ENCODE data around the gene CLEC1B. TPM values are rescaled to one million over a fixed set of nuclear protein-coding genes. Genes with fewer than 3 reads are reported as not detected.

The CLEC1B gene
- total and polyA plus RNA-seq, 2 donors (not counting 3 experiments of a cell fraction or from before 2014, with no cell fraction given), result not detected

GRCh38 chr12:10027721-10028120, 28.8 kb upstream of the CLEC1B start:
- ChIA-PET POLR2A (no interaction called here), CTCF (interaction anchor here (1.0 to 1.4 kb wide), 2 partner anchors 10 to 277 kb away, joined by 3 to 6 read pairs; no protein-coding TSS in a partner anchor)
- Histone ChIP-seq H3K4me3 (replicated peaks in 1 of 3; ENCODE audit: insufficient read depth in 1 of 3, low read depth in 1 of 3, low read length in 3 of 3) (no peak overlapping the region), H3K4me1 (ENCODE audit: control insufficient read depth, extremely low read depth, insufficient read depth, low read length) (peaks cover 23% of the 10 kb centered on the region), H3K27me3 (ENCODE audit: control insufficient read depth in 2 of 2, insufficient read depth in 2 of 2, low read length in 2 of 2) (no peaks in the 10 kb centered on the region), H3K27ac (ENCODE audit: insufficient read depth, low read depth, low read length) (peak overlapping the region; percentile 20), H2AFZ (ENCODE audit: low read depth, low read length) (peak overlapping the region; percentile 86), H3K9ac (replicated peaks; ENCODE audit: extremely low read depth, insufficient read depth, low read length) (no peak overlapping the region), H3K79me2 (ENCODE audit: control insufficient read depth, insufficient read depth, low read length) (no peaks in the 10 kb centered on the region), H3K4me2 (ENCODE audit: insufficient read depth, low read length) (no peak overlapping the region), H3K9me3 (replicated peaks; ENCODE audit: control insufficient read depth, insufficient read depth, low read length) (no peaks in the 10 kb centered on the region), H4K20me1 (replicated peaks; ENCODE audit: control insufficient read depth, extremely low read depth, insufficient read depth, low read length) (no peaks in the 10 kb centered on the region), H3K9me1 (replicated peaks; ENCODE audit: control insufficient read depth, extremely low read depth, insufficient read depth, low read length) (no peaks in the 10 kb centered on the region), H3K36me3 (ENCODE audit: control insufficient read depth in 2 of 2, extremely low read depth in 1 of 2, insufficient read depth in 2 of 2, low read length in 2 of 2) (no peaks in the 10 kb centered on the region)
- no TSS peak for BruUV-seq (replicated peaks)
- DNase-seq (ENCODE audit: low read depth, low spot score) (peak; percentile 22), FAIRE-seq (no peak)
- no peak for TF ChIP-seq POLR2A (IDR thresholded peaks at IDR 0.05; ENCODE audit: low read depth, low read length)
- no peak for TF ChIP-seq MAX (IDR thresholded peaks at IDR 0.05; ENCODE audit: insufficient read depth, insufficient read length)
- TF ChIP-seq EZH2 (IDR thresholded peaks at IDR 0.05; ENCODE audit: borderline replicate concordance, low read depth, low read length, severe bottlenecking), result no peak
- no peak for TF ChIP-seq GATA2 (IDR thresholded peaks at IDR 0.05; ENCODE audit: insufficient read depth, insufficient read length, low read depth, low read length)
- no peak for TF ChIP-seq FOS (IDR thresholded peaks at IDR 0.05; ENCODE audit: borderline replicate concordance, insufficient read depth, low read length)
- no peak for TF ChIP-seq JUN (IDR thresholded peaks at IDR 0.05; ENCODE audit: borderline replicate concordance, insufficient read depth, insufficient read length, low read depth)
- TF ChIP-seq MYC (IDR thresholded peaks at IDR 0.05; ENCODE audit: low read depth, low read length), result no peak
- no peak for TF ChIP-seq POLR2AphosphoS5 (IDR thresholded peaks at IDR 0.05; ENCODE audit: insufficient read depth, low read depth, low read length)
- TF ChIP-seq CTCF (IDR thresholded peaks at IDR 0.05; ENCODE audit: extremely low read depth in 1 of 2, insufficient read depth in 1 of 2, low read depth in 1 of 2, low read length in 2 of 2), result no peak
- dilution Hi-C loops (cut with MboI; ENCODE audit: extremely low pct_ligation_motif_present, low sequenced_read_pairs) (no loop called here), intact Hi-C loops (cut with micrococcal nuclease) (no loop called here)
